ENCODE results near the gene TBL1XR1. TPM values are rescaled to one million over a fixed set of nuclear protein-coding genes. Genes with fewer than 3 reads are reported as not detected.
A peak's percentile ranks its signal among the peaks of the same experiment; 100 is the strongest.

Gene TBL1XR1
- total RNA-seq, 2 experiments from 2014 or later: 63.2 to 67.8 TPM

DNA sequence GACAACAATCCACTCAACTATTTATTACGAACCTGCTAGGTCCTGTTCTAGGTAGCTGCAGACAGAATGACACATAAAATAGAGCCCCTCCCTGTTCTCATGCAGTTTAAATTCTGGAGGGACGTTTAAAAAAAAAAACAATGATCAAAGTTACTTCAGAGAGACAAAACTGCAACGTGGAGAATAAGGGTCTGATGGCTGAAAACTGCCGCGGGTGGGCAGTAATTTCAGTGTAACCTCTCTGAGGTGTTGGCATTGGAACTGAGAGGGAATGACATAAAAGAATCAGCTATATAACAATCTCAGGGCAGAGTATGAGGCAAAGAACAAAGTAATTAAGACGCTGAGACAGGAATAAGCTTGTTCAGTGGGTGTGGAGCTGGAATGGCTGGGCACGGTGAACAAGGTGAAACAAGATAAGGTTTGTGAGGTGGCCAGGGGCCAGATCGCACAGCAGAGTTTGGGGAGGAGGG, 19.5 kb downstream of the TBL1XR1 start:
- Mint-ChIP-seq H3K27me3 (no peaks in the 10 kb centered on the region), H3K4me3 (no peak overlapping the region), H3K9me3 (no peaks in the 10 kb centered on the region), H3K36me3 (ENCODE audit: low read depth) (peaks cover 29% of the 10 kb centered on the region), H3K4me1 (ENCODE audit: low read depth) (peaks cover 73% of the 10 kb centered on the region), H3K27ac (peak overlapping the region; percentile 60)
- Histone ChIP-seq H3K36me3 (ENCODE audit: insufficient read depth, low read length) (peaks cover 4% of the 10 kb centered on the region), H3K27ac (ENCODE audit: low read depth in 1 of 2, low read length in 2 of 2) (no peak overlapping the region), H3K27me3 (ENCODE audit: control insufficient read depth in 1 of 2, insufficient read depth in 2 of 2, low read length in 2 of 2) (no peaks in the 10 kb centered on the region), H3K4me1 (ENCODE audit: insufficient read depth, low read length) (peaks cover 47% of the 10 kb centered on the region), H3K9me3 (ENCODE audit: control insufficient read depth in 1 of 2, insufficient read depth in 1 of 2, low read length in 2 of 2) (no peaks in the 10 kb centered on the region), H3K4me3 (ENCODE audit: low read length) (no peak overlapping the region)
- no peak for DNase-seq
- intact Hi-C loops (cut with DNase I, micrococcal nuclease): no loop called here
- no peak for ATAC-seq (ENCODE audit: poor library complexity)
- POLR2A ChIA-PET: interaction anchor here (0.6 to 1.0 kb wide), 2 partner anchors 33 to 195 kb away, joined by 3 read pairs; no protein-coding TSS in a partner anchor
- TF ChIP-seq, protein P1, sequence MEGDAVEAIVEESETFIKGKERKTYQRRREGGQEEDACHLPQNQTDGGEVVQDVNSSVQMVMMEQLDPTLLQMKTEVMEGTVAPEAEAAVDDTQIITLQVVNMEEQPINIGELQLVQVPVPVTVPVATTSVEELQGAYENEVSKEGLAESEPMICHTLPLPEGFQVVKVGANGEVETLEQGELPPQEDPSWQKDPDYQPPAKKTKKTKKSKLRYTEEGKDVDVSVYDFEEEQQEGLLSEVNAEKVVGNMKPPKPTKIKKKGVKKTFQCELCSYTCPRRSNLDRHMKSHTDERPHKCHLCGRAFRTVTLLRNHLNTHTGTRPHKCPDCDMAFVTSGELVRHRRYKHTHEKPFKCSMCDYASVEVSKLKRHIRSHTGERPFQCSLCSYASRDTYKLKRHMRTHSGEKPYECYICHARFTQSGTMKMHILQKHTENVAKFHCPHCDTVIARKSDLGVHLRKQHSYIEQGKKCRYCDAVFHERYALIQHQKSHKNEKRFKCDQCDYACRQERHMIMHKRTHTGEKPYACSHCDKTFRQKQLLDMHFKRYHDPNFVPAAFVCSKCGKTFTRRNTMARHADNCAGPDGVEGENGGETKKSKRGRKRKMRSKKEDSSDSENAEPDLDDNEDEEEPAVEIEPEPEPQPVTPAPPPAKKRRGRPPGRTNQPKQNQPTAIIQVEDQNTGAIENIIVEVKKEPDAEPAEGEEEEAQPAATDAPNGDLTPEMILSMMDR (IDR thresholded peaks at IDR 0.05): no peak
- CTCF ChIA-PET: interaction anchor here (0.9 kb wide), 1 partner anchor 49 kb away, joined by 4 read pairs; no protein-coding TSS in a partner anchor

DNA sequence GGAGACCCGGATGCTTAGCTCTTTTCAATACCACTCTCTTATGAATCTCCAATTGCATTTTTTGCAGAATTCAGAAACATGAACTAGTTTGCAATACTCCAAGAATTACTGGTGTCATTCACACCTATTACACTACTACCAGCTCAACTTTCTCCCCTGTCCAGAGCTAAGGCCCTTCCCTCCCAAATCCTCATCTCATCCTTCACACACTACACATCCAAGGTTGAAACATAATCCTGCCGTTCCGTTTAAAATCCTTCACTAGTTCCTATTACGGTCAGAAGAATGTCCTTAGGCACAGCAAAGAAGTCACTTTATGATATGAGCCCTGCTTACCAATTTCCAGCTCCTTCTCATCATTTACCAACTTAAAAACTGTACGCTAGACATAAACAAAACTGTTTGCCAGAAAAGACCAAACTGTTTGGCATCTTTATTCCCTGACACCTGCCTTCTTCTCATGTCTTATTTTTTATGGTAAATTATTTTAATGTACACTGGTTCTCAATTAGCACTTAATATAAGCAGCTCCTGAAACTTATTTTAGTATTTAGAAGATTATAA, 22.6 kb downstream of the TBL1XR1 start:
- Histone ChIP-seq H3K9me3 (ENCODE audit: control insufficient read depth in 1 of 2, insufficient read depth in 1 of 2, low read length in 2 of 2) (no peaks in the 10 kb centered on the region), H3K4me1 (ENCODE audit: insufficient read depth, low read length) (peaks cover 45% of the 10 kb centered on the region), H3K27me3 (ENCODE audit: control insufficient read depth in 1 of 2, insufficient read depth in 2 of 2, low read length in 2 of 2) (no peaks in the 10 kb centered on the region), H3K27ac (ENCODE audit: low read depth in 1 of 2, low read length in 2 of 2) (no peak overlapping the region), H3K36me3 (ENCODE audit: insufficient read depth, low read length) (peaks cover 4% of the 10 kb centered on the region), H3K4me3 (ENCODE audit: low read length) (no peak overlapping the region)
- peak overlapping the region; percentile 3 for H3K4me3 Mint-ChIP-seq
- no peaks in the 10 kb centered on the region for H3K9me3 Mint-ChIP-seq
- ATAC-seq (ENCODE audit: poor library complexity) (no peak), DNase-seq (no peak)
- intact Hi-C loops (cut with DNase I, micrococcal nuclease): no loop called here
- H3K27me3 Mint-ChIP-seq: no peaks in the 10 kb centered on the region
- H3K36me3 Mint-ChIP-seq (ENCODE audit: low read depth): peaks cover 49% of the 10 kb centered on the region
- peaks cover 71% of the 10 kb centered on the region for H3K4me1 Mint-ChIP-seq (ENCODE audit: low read depth)
- POLR2A ChIA-PET: interaction anchor here (0.6 to 1.8 kb wide), 6 partner anchors 16 to 105 kb away, joined by 3 to 5 read pairs (median 4); partner anchors contain the start of gene TBL1XR1
- TF ChIP-seq, protein P1 (IDR thresholded peaks at IDR 0.05): no peak
- peak overlapping the region; percentile 2 for H3K27ac Mint-ChIP-seq
- CTCF ChIA-PET: no interaction called here

DNA sequence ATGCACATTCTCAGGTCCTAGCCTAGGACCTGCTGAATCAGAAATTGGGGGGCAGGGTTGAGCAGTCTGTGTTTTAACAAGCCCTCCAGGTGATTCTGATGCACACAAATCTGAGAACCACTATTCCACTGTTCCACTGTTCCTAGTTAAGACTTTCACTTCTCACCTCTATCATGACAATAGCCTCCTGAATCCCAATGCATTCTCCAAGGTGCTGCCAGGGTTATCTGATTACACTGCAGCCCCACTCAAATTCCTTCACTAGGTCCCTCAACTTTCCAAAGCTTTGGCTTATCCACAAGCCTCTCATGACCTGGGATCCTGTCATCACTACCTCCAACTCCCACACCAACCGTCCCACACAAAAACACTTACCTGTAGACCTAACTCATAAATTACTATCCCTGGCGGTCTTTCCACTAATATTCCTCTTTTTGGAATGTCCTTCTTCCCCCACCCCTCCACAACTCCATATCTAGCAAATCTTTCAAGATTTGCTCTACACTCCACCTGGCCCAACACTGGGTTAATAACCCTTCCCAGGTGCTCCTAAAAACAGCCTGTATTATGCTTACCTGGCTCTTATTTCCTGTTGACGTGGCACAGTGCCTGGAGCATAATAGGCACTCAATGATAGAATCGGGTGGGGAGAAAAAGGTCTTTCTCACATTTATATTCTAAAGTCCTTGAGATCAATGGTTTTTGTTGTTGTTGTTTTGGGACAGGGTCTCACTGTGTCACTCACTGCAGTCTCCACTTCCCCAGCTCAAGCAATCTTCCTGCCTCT, 27.2 kb downstream of the TBL1XR1 start:
- ATAC-seq (ENCODE audit: poor library complexity) (no peak), DNase-seq (no peak)
- H3K9me3 Mint-ChIP-seq: peaks cover 3% of the 10 kb centered on the region
- H3K27ac ChIP-seq (ENCODE audit: low read depth in 1 of 2, low read length in 2 of 2): no peak overlapping the region
- peak overlapping the region; percentile 9 for H3K27ac Mint-ChIP-seq
- no peak overlapping the region for H3K4me3 ChIP-seq (ENCODE audit: low read length)
- H3K4me1 ChIP-seq (ENCODE audit: insufficient read depth, low read length): peaks cover 38% of the 10 kb centered on the region
- intact Hi-C loops (cut with DNase I, micrococcal nuclease): no loop called here
- ChIA-PET POLR2A (interaction anchor here (0.7 to 0.9 kb wide), 2 partner anchors 9 to 27 kb away, joined by 3 to 4 read pairs; partner anchors contain the start of gene TBL1XR1), CTCF (no interaction called here)
- H3K27me3 ChIP-seq (ENCODE audit: control insufficient read depth in 1 of 2, insufficient read depth in 2 of 2, low read length in 2 of 2): no peaks in the 10 kb centered on the region
- no peaks in the 10 kb centered on the region for H3K9me3 ChIP-seq (ENCODE audit: control insufficient read depth in 1 of 2, insufficient read depth in 1 of 2, low read length in 2 of 2)
- peak overlapping the region; percentile 5 for H3K4me3 Mint-ChIP-seq
- peaks cover 51% of the 10 kb centered on the region for H3K36me3 Mint-ChIP-seq (ENCODE audit: low read depth)
- peaks cover 4% of the 10 kb centered on the region for H3K36me3 ChIP-seq (ENCODE audit: insufficient read depth, low read length)
- H3K4me1 Mint-ChIP-seq (ENCODE audit: low read depth): peaks cover 74% of the 10 kb centered on the region
- TF ChIP-seq, protein P1 (IDR thresholded peaks at IDR 0.05): no peak
- H3K27me3 Mint-ChIP-seq: no peaks in the 10 kb centered on the region

Measured in CD4-positive, alpha-beta T cell (primary cell).